Spleen (tissue), 7 donors: ENCODE results near the gene HAGH.

ENCODE experiments used
- POLR2A ChIP-seq, 3 donors: fragments of 450-650 bp; IDR thresholded peaks; one replicate each; pipeline ENCODE4 v1.5.1; 2017; ENCODE audit warnings: antibody characterized with exemption in 3 of 3, mild to moderate bottlenecking in 1 of 3
- TF ChIP-seq, protein P1 (sequence below), 11 experiments: fragments of 200-600 bp in 7 of 11; fragments of 450-650 bp in 4 of 11; sonication (generic) in 4 of 11; IDR thresholded peaks in 8 of 11; conservative IDR thresholded peaks in 3 of 11; 1 replicate in 7 of 11; 2 replicates in 4 of 11; pipeline versions ENCODE4 v1.4.0 to v1.8.0; 2016 to 2021; ENCODE audit warnings: antibody characterized with exemption in 11 of 11, inconsistent platforms in 4 of 11, mild to moderate bottlenecking in 1 of 11
- donor health status: DM: no; HTN: no; CAD: no; lungs with moderate emphysema.
- donor health status: DM: no; HTN: no; CAD: no.
- donor health status: DM: no; HTN: no; CAD: no.

DNA sequence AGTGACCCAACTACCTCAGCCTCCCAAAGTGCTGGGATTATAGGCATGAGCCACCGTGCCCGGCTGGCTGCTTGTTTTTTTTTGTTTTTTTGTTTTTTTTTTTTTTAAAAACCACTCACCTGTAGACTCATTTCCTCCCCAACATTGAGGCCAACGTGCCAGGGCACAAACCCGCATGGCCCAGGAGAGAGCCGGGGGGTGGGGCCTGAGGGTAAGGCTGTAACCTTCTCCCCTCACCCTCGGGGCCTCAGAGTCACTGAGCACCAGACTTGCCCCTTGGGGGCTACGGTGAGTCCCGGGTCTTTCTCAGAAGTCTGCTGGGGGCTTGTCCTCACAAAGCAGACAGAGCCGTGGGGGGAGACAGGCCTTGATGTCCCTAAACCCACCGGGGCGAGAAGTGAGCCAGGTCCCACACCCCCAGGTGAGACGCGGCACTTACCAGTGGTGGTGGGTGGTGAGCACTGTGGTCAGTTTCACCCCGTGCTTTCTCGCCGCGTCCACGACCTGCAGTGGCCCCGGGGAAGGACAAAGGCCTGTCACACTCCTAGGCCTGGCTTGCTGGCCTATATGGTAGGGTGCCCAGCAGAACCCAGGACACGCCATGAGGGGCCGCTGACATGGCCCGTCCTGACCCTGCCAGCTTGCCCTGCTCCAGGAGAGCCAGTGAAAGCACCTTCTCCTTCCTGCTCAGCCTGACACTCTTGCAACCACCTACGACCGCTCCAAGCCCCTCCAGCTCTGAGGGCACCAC lies 4.6 kb downstream of the HAGH start:
- TF ChIP-seq, protein P1, sequence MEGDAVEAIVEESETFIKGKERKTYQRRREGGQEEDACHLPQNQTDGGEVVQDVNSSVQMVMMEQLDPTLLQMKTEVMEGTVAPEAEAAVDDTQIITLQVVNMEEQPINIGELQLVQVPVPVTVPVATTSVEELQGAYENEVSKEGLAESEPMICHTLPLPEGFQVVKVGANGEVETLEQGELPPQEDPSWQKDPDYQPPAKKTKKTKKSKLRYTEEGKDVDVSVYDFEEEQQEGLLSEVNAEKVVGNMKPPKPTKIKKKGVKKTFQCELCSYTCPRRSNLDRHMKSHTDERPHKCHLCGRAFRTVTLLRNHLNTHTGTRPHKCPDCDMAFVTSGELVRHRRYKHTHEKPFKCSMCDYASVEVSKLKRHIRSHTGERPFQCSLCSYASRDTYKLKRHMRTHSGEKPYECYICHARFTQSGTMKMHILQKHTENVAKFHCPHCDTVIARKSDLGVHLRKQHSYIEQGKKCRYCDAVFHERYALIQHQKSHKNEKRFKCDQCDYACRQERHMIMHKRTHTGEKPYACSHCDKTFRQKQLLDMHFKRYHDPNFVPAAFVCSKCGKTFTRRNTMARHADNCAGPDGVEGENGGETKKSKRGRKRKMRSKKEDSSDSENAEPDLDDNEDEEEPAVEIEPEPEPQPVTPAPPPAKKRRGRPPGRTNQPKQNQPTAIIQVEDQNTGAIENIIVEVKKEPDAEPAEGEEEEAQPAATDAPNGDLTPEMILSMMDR (IDR thresholded peaks at IDR 0.05 in 8 of 11, conservative IDR thresholded peaks at IDR 0.05 in 3 of 11), result no peak
- no peak for TF ChIP-seq POLR2A (IDR thresholded peaks at IDR 0.05)
